Measurements from ENCODE around the gene AFAP1. TPM values are rescaled to one million over a fixed set of nuclear protein-coding genes. Genes with fewer than 3 reads are reported as not detected.
"Not testable (repeated sequence)": the region's sequence is repeated elsewhere in the genome, so short reads cannot be mapped to it uniquely, and the experiment has no call there.

AFAP1 gene
- total and polyA plus RNA-seq, 2 donors from 2014 or later, result 2.6 to 26.3 TPM

- intact Hi-C loops (cut with DNase I), result no loop called here
- FAIRE-seq, result no peak
- H3K4me3 ChIP-seq (ENCODE audit: low read length in 3 of 3), result no peak overlapping the region
- H3K4me1 ChIP-seq (ENCODE audit: control insufficient read depth in 2 of 3, insufficient read depth in 2 of 3, low read depth in 1 of 3, low read length in 3 of 3), result peaks cover 0 to 4% (median 0%) of the 10 kb centered on the region in 3 donors
- H3K27me3 ChIP-seq (ENCODE audit: control insufficient read depth, insufficient read depth, low read length), result no peaks in the 10 kb centered on the region
- no peak overlapping the region for H3K27ac ChIP-seq (ENCODE audit: low read depth in 2 of 2, low read length in 2 of 2)
- no peaks in the 10 kb centered on the region for H3K9me3 ChIP-seq (ENCODE audit: control insufficient read depth in 2 of 3, insufficient read depth in 1 of 3, low read length in 3 of 3)
- DNase-seq, result no peak
- H3K9ac ChIP-seq (ENCODE audit: low read length in 3 of 3), result no peak overlapping the region
- no peaks in the 10 kb centered on the region for H3K36me3 ChIP-seq (ENCODE audit: control insufficient read depth in 2 of 3, insufficient read depth in 3 of 3, low read length in 3 of 3)
- TF ChIP-seq, protein P1, sequence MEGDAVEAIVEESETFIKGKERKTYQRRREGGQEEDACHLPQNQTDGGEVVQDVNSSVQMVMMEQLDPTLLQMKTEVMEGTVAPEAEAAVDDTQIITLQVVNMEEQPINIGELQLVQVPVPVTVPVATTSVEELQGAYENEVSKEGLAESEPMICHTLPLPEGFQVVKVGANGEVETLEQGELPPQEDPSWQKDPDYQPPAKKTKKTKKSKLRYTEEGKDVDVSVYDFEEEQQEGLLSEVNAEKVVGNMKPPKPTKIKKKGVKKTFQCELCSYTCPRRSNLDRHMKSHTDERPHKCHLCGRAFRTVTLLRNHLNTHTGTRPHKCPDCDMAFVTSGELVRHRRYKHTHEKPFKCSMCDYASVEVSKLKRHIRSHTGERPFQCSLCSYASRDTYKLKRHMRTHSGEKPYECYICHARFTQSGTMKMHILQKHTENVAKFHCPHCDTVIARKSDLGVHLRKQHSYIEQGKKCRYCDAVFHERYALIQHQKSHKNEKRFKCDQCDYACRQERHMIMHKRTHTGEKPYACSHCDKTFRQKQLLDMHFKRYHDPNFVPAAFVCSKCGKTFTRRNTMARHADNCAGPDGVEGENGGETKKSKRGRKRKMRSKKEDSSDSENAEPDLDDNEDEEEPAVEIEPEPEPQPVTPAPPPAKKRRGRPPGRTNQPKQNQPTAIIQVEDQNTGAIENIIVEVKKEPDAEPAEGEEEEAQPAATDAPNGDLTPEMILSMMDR (IDR thresholded peaks at IDR 0.05; ENCODE audit: borderline replicate concordance, extremely low read depth, insufficient read depth), result no peak
These were observed 8.3 kb upstream of the AFAP1 start for GRCh38 chr4:7947927-7948326.

GRCh38 chr4:7945709-7946380 lies 6.2 kb upstream of the AFAP1 start:
- DNase-seq (peak in 2 of 5 donors; percentile 51 to 83), FAIRE-seq (no peak)
- Histone ChIP-seq H3K27me3 (ENCODE audit: control insufficient read depth, insufficient read depth, low read length) (no peaks in the 10 kb centered on the region), H3K36me3 (ENCODE audit: control insufficient read depth in 2 of 3, insufficient read depth in 3 of 3, low read length in 3 of 3) (no peaks in the 10 kb centered on the region), H3K27ac (ENCODE audit: low read depth in 2 of 2, low read length in 2 of 2) (no peak overlapping the region), H3K9me3 (ENCODE audit: control insufficient read depth in 2 of 3, insufficient read depth in 1 of 3, low read length in 3 of 3) (no peaks in the 10 kb centered on the region), H3K4me1 (ENCODE audit: control insufficient read depth in 2 of 3, insufficient read depth in 2 of 3, low read depth in 1 of 3, low read length in 3 of 3) (peaks cover 0 to 4% (median 0%) of the 10 kb centered on the region in 3 donors), H3K4me3 (ENCODE audit: low read length in 3 of 3) (no peak overlapping the region), H3K9ac (ENCODE audit: low read length in 3 of 3) (no peak overlapping the region)
- intact Hi-C loops (cut with DNase I), result no loop called here
- TF ChIP-seq, protein P1 (IDR thresholded peaks at IDR 0.05; ENCODE audit: borderline replicate concordance, extremely low read depth, insufficient read depth), result no peak

- H3K27ac ChIP-seq (ENCODE audit: low read depth in 2 of 2, low read length in 2 of 2), result no peak overlapping the region
- no peak overlapping the region for H3K9ac ChIP-seq (ENCODE audit: low read length in 3 of 3)
- H3K4me1 ChIP-seq (ENCODE audit: control insufficient read depth in 2 of 3, insufficient read depth in 2 of 3, low read depth in 1 of 3, low read length in 3 of 3), result peaks cover 0 to 4% (median 0%) of the 10 kb centered on the region in 3 donors
- peak in 1 of 5 donors; percentile 14 for DNase-seq
- H3K4me3 ChIP-seq (ENCODE audit: low read length in 3 of 3), result no peak overlapping the region
- no peak for FAIRE-seq
- no peaks in the 10 kb centered on the region for H3K36me3 ChIP-seq (ENCODE audit: control insufficient read depth in 2 of 3, insufficient read depth in 3 of 3, low read length in 3 of 3)
- intact Hi-C loops (cut with DNase I), result no loop called here
- H3K27me3 ChIP-seq (ENCODE audit: control insufficient read depth, insufficient read depth, low read length), result no peaks in the 10 kb centered on the region
- TF ChIP-seq, protein P1 (IDR thresholded peaks at IDR 0.05; ENCODE audit: borderline replicate concordance, extremely low read depth, insufficient read depth), result no peak
- no peaks in the 10 kb centered on the region for H3K9me3 ChIP-seq (ENCODE audit: control insufficient read depth in 2 of 3, insufficient read depth in 1 of 3, low read length in 3 of 3)
These were observed 5.0 kb upstream of the AFAP1 start for GRCh38 chr4:7944599-7945220.

- H3K4me3 ChIP-seq (ENCODE audit: low read length in 3 of 3); intact Hi-C loops (cut with DNase I): not testable (repeated sequence)
- peak in 1 of 5 donors; percentile 9 for DNase-seq
These were observed 4.0 kb upstream of the AFAP1 start for GRCh38 chr4:7943688-7944087.

More at GRCh38 chr4:7943688-7944087, 4.0 kb upstream of the AFAP1 start:
- not testable (repeated sequence) for FAIRE-seq; H3K4me1 ChIP-seq (ENCODE audit: control insufficient read depth in 2 of 3, insufficient read depth in 2 of 3, low read depth in 1 of 3, low read length in 3 of 3); H3K9me3 ChIP-seq (ENCODE audit: control insufficient read depth in 2 of 3, insufficient read depth in 1 of 3, low read length in 3 of 3); H3K27me3 ChIP-seq (ENCODE audit: control insufficient read depth, insufficient read depth, low read length); H3K9ac ChIP-seq (ENCODE audit: low read length in 3 of 3); H3K27ac ChIP-seq (ENCODE audit: low read depth in 2 of 2, low read length in 2 of 2); H3K36me3 ChIP-seq (ENCODE audit: control insufficient read depth in 2 of 3, insufficient read depth in 3 of 3, low read length in 3 of 3)

All from kidney (tissue), 14 donors.